Uterus (tissue), 2 donors: ENCODE measurements around the gene NOL6.

Experiments used
- POLR2A ChIP-seq, 2 donors: fragments of 450-650 bp; IDR thresholded peaks; one replicate each; pipeline ENCODE4 v1.6.1; 2016; ENCODE audit warnings: antibody characterized with exemption in 2 of 2, mild to moderate bottlenecking in 1 of 2, moderate library complexity in 1 of 2
- TF ChIP-seq, protein P1 (sequence below), 4 experiments: fragments of 200-600 bp in 2 of 4; fragments of 450-650 bp in 2 of 4; sonication (generic) in 2 of 4; IDR thresholded peaks; one replicate each; pipeline ENCODE4 v1.5.1; 2016 to 2019; ENCODE audit warnings: antibody characterized with exemption in 4 of 4, mild to moderate bottlenecking in 2 of 4, moderate library complexity in 1 of 4

DNA sequence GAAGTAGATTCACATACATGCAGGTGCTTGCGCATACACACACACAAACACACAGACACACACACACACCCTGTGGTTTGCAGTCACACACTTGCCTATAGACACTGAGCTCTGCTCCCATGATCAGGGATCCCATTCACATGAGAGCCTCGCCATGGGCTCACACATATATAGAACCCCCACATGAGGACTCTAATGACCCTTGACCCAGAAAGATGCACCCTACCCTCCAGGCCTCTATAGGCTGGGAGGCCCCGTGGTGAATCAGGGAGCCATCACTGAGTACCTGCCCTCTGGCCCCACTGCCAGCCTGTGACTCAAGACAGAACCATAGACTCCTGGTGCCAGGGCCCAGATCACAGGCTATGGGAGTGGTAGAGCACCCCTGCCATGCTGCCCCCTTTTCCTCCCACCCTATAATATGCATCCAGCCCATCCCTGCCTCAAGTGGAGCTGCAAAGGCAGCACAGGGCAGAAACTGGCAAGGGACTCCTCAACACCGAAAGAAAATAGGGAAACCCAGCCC is 23.0 kb downstream of the NOL6 start:
- TF ChIP-seq, protein P1, sequence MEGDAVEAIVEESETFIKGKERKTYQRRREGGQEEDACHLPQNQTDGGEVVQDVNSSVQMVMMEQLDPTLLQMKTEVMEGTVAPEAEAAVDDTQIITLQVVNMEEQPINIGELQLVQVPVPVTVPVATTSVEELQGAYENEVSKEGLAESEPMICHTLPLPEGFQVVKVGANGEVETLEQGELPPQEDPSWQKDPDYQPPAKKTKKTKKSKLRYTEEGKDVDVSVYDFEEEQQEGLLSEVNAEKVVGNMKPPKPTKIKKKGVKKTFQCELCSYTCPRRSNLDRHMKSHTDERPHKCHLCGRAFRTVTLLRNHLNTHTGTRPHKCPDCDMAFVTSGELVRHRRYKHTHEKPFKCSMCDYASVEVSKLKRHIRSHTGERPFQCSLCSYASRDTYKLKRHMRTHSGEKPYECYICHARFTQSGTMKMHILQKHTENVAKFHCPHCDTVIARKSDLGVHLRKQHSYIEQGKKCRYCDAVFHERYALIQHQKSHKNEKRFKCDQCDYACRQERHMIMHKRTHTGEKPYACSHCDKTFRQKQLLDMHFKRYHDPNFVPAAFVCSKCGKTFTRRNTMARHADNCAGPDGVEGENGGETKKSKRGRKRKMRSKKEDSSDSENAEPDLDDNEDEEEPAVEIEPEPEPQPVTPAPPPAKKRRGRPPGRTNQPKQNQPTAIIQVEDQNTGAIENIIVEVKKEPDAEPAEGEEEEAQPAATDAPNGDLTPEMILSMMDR (IDR thresholded peaks at IDR 0.05) = no peak
- no peak for TF ChIP-seq POLR2A (IDR thresholded peaks at IDR 0.05)
